HG02981 (cell line): ENCODE measurements around the gene CTBP1.
"Not testable (repeated sequence)": the region's sequence is repeated elsewhere in the genome, so short reads cannot be mapped to it uniquely, and the experiment has no call there.

Experiments
- ATAC-seq: cut with Tn5 transposase; IDR thresholded peaks from one replicate; pipeline ENCODE4 v1.9.1; 2021; ENCODE audit warnings: mild to moderate bottlenecking, moderate library complexity; ENCODE audit not compliant: unreplicated experiment

The CTBP1 gene

GRCh38 chr4:1239141-1239949 lies 9.6 kb downstream of the CTBP1 start:
- ATAC-seq = no peak

GRCh38 chr4:1238676-1239000 lies 10.3 kb downstream of the CTBP1 start:
- no peak for ATAC-seq

GRCh38 chr4:1237981-1238675 lies 10.8 kb downstream of the CTBP1 start:
- no peak for ATAC-seq

GRCh38 chr4:1237261-1237660 lies 11.7 kb downstream of the CTBP1 start:
- ATAC-seq = not testable (repeated sequence)

- ATAC-seq = not testable (repeated sequence)
Measured at GRCh38 chr4:1236836-1237235, 12.1 kb downstream of the CTBP1 start.

GRCh38 chr4:1236103-1236641 lies 12.8 kb downstream of the CTBP1 start:
- no peak for ATAC-seq

GRCh38 chr4:1235381-1236102 lies 13.4 kb downstream of the CTBP1 start:
- no peak for ATAC-seq

- no peak for ATAC-seq
Measured at GRCh38 chr4:1234811-1235292, 14.1 kb downstream of the CTBP1 start.

GRCh38 chr4:1234309-1234695 lies 14.6 kb downstream of the CTBP1 start:
- ATAC-seq = no peak

GRCh38 chr4:1233641-1234308 lies 15.2 kb downstream of the CTBP1 start:
- ATAC-seq = no peak

GRCh38 chr4:1232661-1233621 lies 16.0 kb downstream of the CTBP1 start:
- no peak for ATAC-seq

- ATAC-seq = no peak
Measured at GRCh38 chr4:1231637-1232360, 17.1 kb downstream of the CTBP1 start.

GRCh38 chr4:1230971-1231636 lies 17.8 kb downstream of the CTBP1 start:
- ATAC-seq = no peak

- no peak for ATAC-seq
Measured at GRCh38 chr4:1230316-1230715, 18.6 kb downstream of the CTBP1 start.

- ATAC-seq = no peak
Measured at GRCh38 chr4:1229117-1229849, 19.6 kb downstream of the CTBP1 start.

GRCh38 chr4:1227816-1228215 lies 21.1 kb downstream of the CTBP1 start:
- ATAC-seq = no peak

GRCh38 chr4:1226598-1226997 lies 22.3 kb downstream of the CTBP1 start:
- no peak for ATAC-seq

GRCh38 chr4:1226144-1226481 lies 22.8 kb downstream of the CTBP1 start:
- ATAC-seq = no peak
